PFSK-1 (cell line): Measurements from ENCODE around the gene HSFX2.
"Not testable (repeated sequence)": the region's sequence is repeated elsewhere in the genome, so short reads cannot be mapped to it uniquely, and the experiment has no call there.

Experiments
- FOXP2 ChIP-seq: optimal IDR thresholded peaks from 2 replicates; pipeline ENCODE3; 2011; ENCODE audit warnings: borderline replicate concordance, control low read depth, inconsistent platforms; ENCODE audit not compliant: insufficient read depth; ENCODE audit errors: extremely low read length, extremely low read depth
- POLR2AphosphoS5 ChIP-seq: IDR thresholded peaks from 2 replicates; pipeline ENCODE4 v1.6.1; 2012; ENCODE audit warnings: low read depth, mild to moderate bottlenecking, control low read depth, low read length, moderate library complexity
- SIN3A ChIP-seq: IDR thresholded peaks from 2 replicates; pipeline ENCODE4 v1.6.1; 2012; ENCODE audit warnings: mild to moderate bottlenecking, low read length, moderate library complexity, borderline replicate concordance; ENCODE audit not compliant: insufficient read depth
- TAF1 ChIP-seq: IDR thresholded peaks from 2 replicates; pipeline ENCODE4 v1.6.1; 2012; ENCODE audit warnings: low read length, control low read depth, borderline replicate concordance; ENCODE audit not compliant: insufficient read depth
- TF ChIP-seq, protein P1 (sequence below), 2 experiments: IDR thresholded peaks; 2 replicates each; pipeline versions ENCODE4 v1.6.1 to v1.8.0; 2011 to 2012; ENCODE audit warnings: low read depth in 2 of 2, low read length in 2 of 2, control low read depth in 1 of 2, inconsistent platforms in 1 of 2, mild to moderate bottlenecking in 1 of 2, moderate library complexity in 1 of 2; ENCODE audit not compliant: insufficient read depth in 1 of 2

Gene HSFX2

DNA sequence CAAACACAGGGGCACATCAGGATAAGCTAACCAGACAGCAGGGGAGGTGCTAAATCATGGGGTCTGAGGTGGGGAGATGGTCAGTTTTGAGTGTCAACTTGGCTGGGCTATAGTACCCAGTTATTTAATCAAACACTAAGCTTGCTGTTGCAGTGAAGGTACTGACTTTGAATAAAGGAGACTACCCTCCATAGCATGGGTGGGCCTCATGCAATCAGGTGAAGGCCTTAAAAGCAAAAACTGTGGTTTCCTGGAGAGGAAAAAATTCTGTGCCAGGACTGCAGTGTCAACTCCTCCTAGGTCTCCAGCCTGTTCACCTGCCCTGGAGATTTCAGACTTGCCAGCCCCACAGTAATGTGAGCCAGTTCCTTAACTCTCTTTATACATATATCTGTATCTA lies 12.6 kb upstream of the HSFX2 start:
- TF ChIP-seq, protein P1, sequence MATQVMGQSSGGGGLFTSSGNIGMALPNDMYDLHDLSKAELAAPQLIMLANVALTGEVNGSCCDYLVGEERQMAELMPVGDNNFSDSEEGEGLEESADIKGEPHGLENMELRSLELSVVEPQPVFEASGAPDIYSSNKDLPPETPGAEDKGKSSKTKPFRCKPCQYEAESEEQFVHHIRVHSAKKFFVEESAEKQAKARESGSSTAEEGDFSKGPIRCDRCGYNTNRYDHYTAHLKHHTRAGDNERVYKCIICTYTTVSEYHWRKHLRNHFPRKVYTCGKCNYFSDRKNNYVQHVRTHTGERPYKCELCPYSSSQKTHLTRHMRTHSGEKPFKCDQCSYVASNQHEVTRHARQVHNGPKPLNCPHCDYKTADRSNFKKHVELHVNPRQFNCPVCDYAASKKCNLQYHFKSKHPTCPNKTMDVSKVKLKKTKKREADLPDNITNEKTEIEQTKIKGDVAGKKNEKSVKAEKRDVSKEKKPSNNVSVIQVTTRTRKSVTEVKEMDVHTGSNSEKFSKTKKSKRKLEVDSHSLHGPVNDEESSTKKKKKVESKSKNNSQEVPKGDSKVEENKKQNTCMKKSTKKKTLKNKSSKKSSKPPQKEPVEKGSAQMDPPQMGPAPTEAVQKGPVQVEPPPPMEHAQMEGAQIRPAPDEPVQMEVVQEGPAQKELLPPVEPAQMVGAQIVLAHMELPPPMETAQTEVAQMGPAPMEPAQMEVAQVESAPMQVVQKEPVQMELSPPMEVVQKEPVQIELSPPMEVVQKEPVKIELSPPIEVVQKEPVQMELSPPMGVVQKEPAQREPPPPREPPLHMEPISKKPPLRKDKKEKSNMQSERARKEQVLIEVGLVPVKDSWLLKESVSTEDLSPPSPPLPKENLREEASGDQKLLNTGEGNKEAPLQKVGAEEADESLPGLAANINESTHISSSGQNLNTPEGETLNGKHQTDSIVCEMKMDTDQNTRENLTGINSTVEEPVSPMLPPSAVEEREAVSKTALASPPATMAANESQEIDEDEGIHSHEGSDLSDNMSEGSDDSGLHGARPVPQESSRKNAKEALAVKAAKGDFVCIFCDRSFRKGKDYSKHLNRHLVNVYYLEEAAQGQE (IDR thresholded peaks at IDR 0.05; ENCODE audit: insufficient read depth in 1 of 2, low read depth in 2 of 2, low read length in 2 of 2), result no peak
- TF ChIP-seq SIN3A (no peak), TAF1 (no peak)

- TF ChIP-seq TAF1, FOXP2, POLR2AphosphoS5: not testable (repeated sequence)
Observed at GRCh38 chrX:149587359-149587758, 7.8 kb downstream of the HSFX2 start, which contains the start of gene MAGEA9B. Gene MAGEA9B (minus strand): TSS chrX:149587459. CDS start chrX:149583179, 4,280 bp downstream.

DNA sequence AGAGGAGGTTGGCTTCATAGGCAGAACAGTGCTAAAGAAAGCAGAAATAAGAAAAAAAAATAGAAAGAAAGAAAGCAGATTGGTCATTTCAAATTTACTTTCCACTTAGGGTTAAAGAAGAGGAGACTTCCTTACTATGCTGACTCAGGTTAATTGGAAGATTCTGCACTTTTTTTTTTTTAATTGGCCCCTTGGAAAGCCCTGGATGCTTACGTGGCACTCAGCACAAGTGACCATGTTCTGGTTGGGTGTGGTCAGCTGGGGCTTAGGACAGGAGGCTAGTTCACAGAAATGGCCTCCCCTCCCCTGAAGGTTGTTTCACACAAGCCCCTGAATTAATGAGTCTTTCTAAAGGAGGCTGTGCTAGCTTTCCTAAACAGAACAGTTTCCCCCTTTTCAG lies 22.4 kb downstream of the HSFX2 start:
- TF ChIP-seq POLR2AphosphoS5 (no peak), TAF1 (no peak), SIN3A (no peak), FOXP2 (no peak)
- TF ChIP-seq, protein P1 (IDR thresholded peaks at IDR 0.05; ENCODE audit: insufficient read depth in 1 of 2, low read depth in 2 of 2, low read length in 2 of 2), result no peak

GRCh38 chrX:149571770-149572169 lies 23.3 kb downstream of the HSFX2 start:
- TF ChIP-seq, protein P1 (IDR thresholded peaks at IDR 0.05; ENCODE audit: insufficient read depth in 1 of 2, low read depth in 2 of 2, low read length in 2 of 2), result no peak
- TF ChIP-seq POLR2AphosphoS5 (no peak), TAF1 (no peak), FOXP2 (no peak), SIN3A (no peak)

- TF ChIP-seq, protein P1 (IDR thresholded peaks at IDR 0.05; ENCODE audit: insufficient read depth in 1 of 2, low read depth in 2 of 2, low read length in 2 of 2), result no peak
- no peak for TF ChIP-seq TAF1
- no peak for TF ChIP-seq FOXP2
- TF ChIP-seq POLR2AphosphoS5, result no peak
- no peak for TF ChIP-seq SIN3A
Observed at GRCh38 chrX:149570668-149571067, 24.4 kb downstream of the HSFX2 start.
